Muscle of leg (tissue), 11 donors: ENCODE results near the gene YARS1. TPM values are rescaled to one million over a fixed set of nuclear protein-coding genes. Genes with fewer than 3 reads are reported as not detected.

Experiments used
- DNase-seq: peaks from one replicate; pipeline ENCODE4 v3.0.0; 2013
- H3K27ac ChIP-seq: one replicate; pipeline ENCODE4 v1.5.1; 2013; ENCODE audit warnings: mild to moderate bottlenecking, low read length, control low read depth
- H3K27me3 ChIP-seq: one replicate; pipeline ENCODE4 v1.6.1; 2013; ENCODE audit warnings: low read length; ENCODE audit not compliant: control insufficient read depth, insufficient read depth
- H3K36me3 ChIP-seq: one replicate; pipeline ENCODE4 v1.6.1; 2013; ENCODE audit warnings: low read length; ENCODE audit not compliant: control insufficient read depth, insufficient read depth
- H3K4me1 ChIP-seq: one replicate; pipeline ENCODE4 v1.6.1; 2013; ENCODE audit warnings: low read length; ENCODE audit not compliant: control insufficient read depth, insufficient read depth
- H3K4me3 ChIP-seq: one replicate; pipeline ENCODE4 v1.5.1; 2013; ENCODE audit warnings: low read length, control low read depth
- H3K9me3 ChIP-seq: replicated peaks from 2 replicates; pipeline ENCODE4 v1.6.1; 2013; ENCODE audit warnings: low read depth, low read length; ENCODE audit not compliant: control insufficient read depth
- whole genome bisulfite sequencing: methylation state at CpG from one replicate; pipeline ENCODE4 v1.1.5; 2013; ENCODE audit warnings: missing lambda C conversion rate; ENCODE audit not compliant: insufficient coverage; 5-methylcytosine and 5-hydroxymethylcytosine counted together
- polyA plus RNA-seq, 8 donors: library from polyadenylated mRNA; unstranded; fragments of 120-200 nt; gene quantifications; one replicate each; pipeline versions ENCODE4 v1.2.1 to v1.2.3, GENCODE V29; 2013; ENCODE audit warnings: inconsistent platforms in 1 of 8, low replicate concordance in 1 of 8; ENCODE audit not compliant: insufficient read length in 8 of 8, insufficient read depth in 1 of 8
- total RNA-seq: library from RNA; stranded (reverse); fragments of 120-200 nt; gene quantifications from one replicate; pipeline ENCODE4 v1.2.4, GENCODE V29; 2013

The YARS1 gene
- total and polyA plus RNA-seq, 9 donors = 35.3 to 56.7 (median 43.4) TPM

GRCh38 chr1:32729254-32730046, 87.7 kb downstream of the YARS1 start:
- H3K9me3 ChIP-seq = no peaks in the 10 kb centered on the region
- H3K27ac ChIP-seq = no peak overlapping the region
- H3K4me1 ChIP-seq = peaks cover 15% of the 10 kb centered on the region
- WGBS = 68% methylated on average over 9 of the region's 14 CpGs
- H3K27me3 ChIP-seq = no peaks in the 10 kb centered on the region
- H3K4me3 ChIP-seq = no peak overlapping the region
- DNase-seq = no peak
- H3K36me3 ChIP-seq = no peaks in the 10 kb centered on the region

GRCh38 chr1:32728413-32729077, 88.6 kb downstream of the YARS1 start:
- DNase-seq = no peak
- 92% methylated on average over 1 of the region's 7 CpGs for WGBS
- no peak overlapping the region for H3K4me3 ChIP-seq

GRCh38 chr1:32727876-32728275, 89.3 kb downstream of the YARS1 start:
- H3K27me3 ChIP-seq = no peaks in the 10 kb centered on the region
- H3K4me3 ChIP-seq = no peak overlapping the region
- WGBS = no CpG with 5 or more reads among the region's 1 CpG
- H3K9me3 ChIP-seq = no peaks in the 10 kb centered on the region
- H3K27ac ChIP-seq = no peak overlapping the region
- no peaks in the 10 kb centered on the region for H3K36me3 ChIP-seq
- H3K4me1 ChIP-seq = peaks cover 7% of the 10 kb centered on the region
- no peak for DNase-seq

More at GRCh38 chr1:32728413-32729077, 88.6 kb downstream of the YARS1 start:
- Histone ChIP-seq H3K27me3 (no peaks in the 10 kb centered on the region), H3K36me3 (no peaks in the 10 kb centered on the region), H3K4me1 (peaks cover 8% of the 10 kb centered on the region), H3K9me3 (no peaks in the 10 kb centered on the region), H3K27ac (no peak overlapping the region)

GRCh38 chr1:32725615-32725982, 91.6 kb downstream of the YARS1 start:
- WGBS = 79% methylated on average over 3 of the region's 3 CpGs
- Histone ChIP-seq H3K4me3 (no peak overlapping the region), H3K27ac (no peak overlapping the region), H3K4me1 (peaks cover 7% of the 10 kb centered on the region), H3K9me3 (no peaks in the 10 kb centered on the region), H3K27me3 (no peaks in the 10 kb centered on the region), H3K36me3 (no peaks in the 10 kb centered on the region)
- DNase-seq = no peak

Other genes starting within 250 kb of the YARS1 start
- 30.2 TPM for gene ZBTB8OS, start 166.8 kb downstream of the YARS1 start, total RNA-seq
- 10 to 100 TPM; 20.6 to 27.1 (median 23.7) TPM for gene ZBTB8OS, start 166.8 kb downstream of the YARS1 start, polyA plus RNA-seq
- 97.2 TPM for gene RBBP4, start 166.2 kb downstream of the YARS1 start, total RNA-seq
- gene RBBP4, start 166.2 kb downstream of the YARS1 start, polyA plus RNA-seq = 100 to 1,000 TPM; 132 to 175 (median 145) TPM
- gene SYNC, start 114.6 kb downstream of the YARS1 start, total RNA-seq = 46.3 TPM
- gene SYNC, start 114.6 kb downstream of the YARS1 start, polyA plus RNA-seq = 10 to 100 TPM; 24.2 to 38.3 (median 33.2) TPM
- gene S100PBP, start 295 bp upstream of the YARS1 start, total RNA-seq = 22.8 TPM
- gene S100PBP, start 295 bp upstream of the YARS1 start, polyA plus RNA-seq = 10 to 100 TPM; 16.9 to 26.6 (median 22.7) TPM
- gene FNDC5, start 53.6 kb upstream of the YARS1 start, total RNA-seq = 155 TPM
- 100 to 1,000 TPM; 198 to 265 (median 226) TPM for gene FNDC5, start 53.6 kb upstream of the YARS1 start, polyA plus RNA-seq
- gene HPCA, start 69.1 kb upstream of the YARS1 start, total RNA-seq = 0.35 TPM
- gene HPCA, start 69.1 kb upstream of the YARS1 start, polyA plus RNA-seq = under 1 TPM; 0.12 to 0.87 (median 0.41) TPM
- 5.2 TPM for gene TMEM54, start 84.0 kb upstream of the YARS1 start, total RNA-seq
- 10 to 100 TPM in 2 of 8 donors, 1 to 10 TPM in 6; 4.7 to 12.2 (median 6.5) TPM for gene TMEM54, start 84.0 kb upstream of the YARS1 start, polyA plus RNA-seq
- 6.8 TPM for gene RNF19B, start 147.5 kb upstream of the YARS1 start, total RNA-seq
- 10 to 100 TPM in 4 of 8 donors, 1 to 10 TPM in 4; 8.8 to 11.1 (median 10.0) TPM for gene RNF19B, start 147.5 kb upstream of the YARS1 start, polyA plus RNA-seq
- 123 TPM for gene AK2, start 219.5 kb upstream of the YARS1 start, total RNA-seq
- 100 to 1,000 TPM; 116 to 155 (median 127) TPM for gene AK2, start 219.5 kb upstream of the YARS1 start, polyA plus RNA-seq